CD4-positive, alpha-beta T cell treated with Interleukin-21 for 1 hour (primary cell): Measurements from ENCODE around the gene RYK.

Experiments
- DNase-seq: peaks from one replicate; pipeline ENCODE4 v3.0.0-alpha.2; 2020

RYK gene

GRCh38 chr3:134214239-134214638 is 36.4 kb downstream of the RYK start:
- no peak for DNase-seq

GRCh38 chr3:134212967-134213665 is 37.5 kb downstream of the RYK start:
- peak; percentile 81 for DNase-seq

DNA sequence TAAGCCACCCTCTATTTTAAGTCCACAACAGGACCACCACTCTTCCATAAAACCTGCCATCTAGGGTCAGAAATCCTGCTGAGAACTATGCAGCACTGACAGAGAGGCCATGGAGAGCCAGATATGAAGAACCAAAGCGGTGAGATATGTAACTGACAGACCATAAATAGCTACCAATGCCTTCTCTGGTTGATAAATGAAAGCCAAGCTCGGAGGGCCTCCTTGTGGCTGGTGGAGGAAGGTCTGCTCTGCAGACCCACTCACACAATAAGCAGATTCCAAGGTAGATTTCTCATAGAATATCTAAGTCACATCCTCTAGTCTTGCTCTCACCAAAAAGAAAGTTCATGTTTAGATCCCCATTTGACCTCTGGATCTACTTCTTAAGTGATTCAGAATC is 38.9 kb downstream of the RYK start:
- DNase-seq, result peak; percentile 11

- no peak for DNase-seq
Observed at GRCh38 chr3:134205451-134205850, 45.2 kb downstream of the RYK start.

DNA sequence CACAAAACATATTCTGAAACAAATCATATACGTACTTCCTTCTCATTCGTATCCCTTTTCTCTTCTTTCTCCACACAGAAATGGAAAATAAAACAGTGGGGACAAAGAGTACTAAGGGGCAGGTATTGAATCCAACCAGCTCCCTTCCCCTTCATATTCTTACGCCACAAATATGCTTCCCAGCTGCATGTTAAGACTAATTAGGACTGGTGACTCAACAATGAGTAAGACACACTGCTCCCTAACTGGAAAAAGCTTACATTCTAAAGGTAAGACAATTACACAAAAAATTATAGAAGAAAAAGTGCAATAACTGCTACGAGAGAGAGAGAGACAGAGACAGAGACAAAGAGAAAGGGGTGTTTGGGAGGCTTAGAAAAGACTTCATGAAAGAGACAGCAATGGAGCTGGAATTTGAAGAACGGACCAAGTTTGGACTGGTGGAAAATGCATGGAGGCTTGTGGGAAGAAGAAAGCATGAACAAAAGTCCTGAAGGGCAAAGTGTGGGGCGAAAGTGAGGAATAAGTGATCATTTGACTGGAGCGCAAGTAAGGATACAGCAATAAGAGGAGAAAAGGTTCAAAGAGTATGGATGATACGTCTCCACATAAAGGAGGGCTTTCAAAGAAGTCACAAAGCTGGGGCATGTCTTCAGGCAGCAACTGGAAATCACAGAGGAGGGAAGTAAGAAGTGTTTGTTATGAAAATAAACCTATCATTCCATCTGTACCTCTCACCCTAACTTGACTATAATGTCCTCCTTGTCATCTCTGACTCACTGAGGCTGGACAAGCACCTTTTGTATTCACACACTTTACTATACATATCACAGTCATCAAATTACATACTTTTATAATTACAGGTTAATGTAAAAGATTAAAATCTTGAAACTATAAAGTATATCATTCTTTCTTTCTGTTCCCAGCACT is 49.2 kb downstream of the RYK start:
- DNase-seq, result no peak

GRCh38 chr3:134199880-134200279 is 50.8 kb downstream of the RYK start:
- DNase-seq, result peak; percentile 20

GRCh38 chr3:134199240-134199639 is 51.4 kb downstream of the RYK start:
- no peak for DNase-seq

- no peak for DNase-seq
Observed at GRCh38 chr3:134198414-134198813, 52.2 kb downstream of the RYK start.

DNA sequence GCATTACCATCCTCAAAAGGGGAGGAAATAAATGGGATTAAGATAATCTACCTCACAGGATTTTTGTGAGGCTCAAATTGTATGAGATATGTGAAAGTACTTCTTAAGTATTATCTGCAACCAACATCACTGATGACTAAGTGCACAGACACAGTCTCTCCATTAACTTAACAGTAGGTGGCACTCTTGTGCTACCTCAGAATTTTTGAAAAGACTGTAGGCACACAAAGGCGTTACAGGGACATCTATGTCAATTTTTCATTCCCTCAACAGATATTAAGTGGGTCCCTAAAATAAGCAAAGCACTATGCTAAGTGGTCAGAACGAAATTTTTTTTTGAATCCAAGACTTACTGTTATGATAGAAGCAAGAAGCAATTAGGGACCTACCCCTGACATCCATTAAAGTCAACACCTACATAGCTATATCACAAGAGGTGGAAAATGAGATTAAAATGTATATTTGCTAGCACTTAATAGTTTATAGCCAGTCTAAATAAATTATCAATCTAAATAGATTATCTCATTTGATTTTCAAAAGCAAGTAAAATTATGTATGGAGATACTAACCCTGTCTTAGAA is 52.9 kb downstream of the RYK start:
- peak; percentile 58 for DNase-seq

DNA sequence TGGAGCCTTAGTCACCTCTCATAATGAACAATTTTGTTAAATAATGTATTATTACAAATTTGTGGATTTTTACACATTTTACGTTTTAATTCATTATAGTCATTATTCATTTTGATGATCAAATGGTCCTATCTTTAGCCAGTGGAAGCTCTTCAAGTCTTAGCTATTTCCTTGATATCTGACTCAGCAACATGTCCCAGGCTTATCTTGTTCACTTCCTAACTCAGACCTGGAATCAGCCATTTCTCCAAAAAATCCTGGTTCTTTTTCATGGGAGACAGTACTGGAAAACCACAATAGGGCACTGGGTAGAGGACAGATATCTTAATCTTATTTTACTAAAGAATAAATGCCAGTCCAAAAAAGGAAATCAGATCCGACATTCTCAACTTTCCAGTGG is 56.4 kb downstream of the RYK start:
- no peak for DNase-seq

DNA sequence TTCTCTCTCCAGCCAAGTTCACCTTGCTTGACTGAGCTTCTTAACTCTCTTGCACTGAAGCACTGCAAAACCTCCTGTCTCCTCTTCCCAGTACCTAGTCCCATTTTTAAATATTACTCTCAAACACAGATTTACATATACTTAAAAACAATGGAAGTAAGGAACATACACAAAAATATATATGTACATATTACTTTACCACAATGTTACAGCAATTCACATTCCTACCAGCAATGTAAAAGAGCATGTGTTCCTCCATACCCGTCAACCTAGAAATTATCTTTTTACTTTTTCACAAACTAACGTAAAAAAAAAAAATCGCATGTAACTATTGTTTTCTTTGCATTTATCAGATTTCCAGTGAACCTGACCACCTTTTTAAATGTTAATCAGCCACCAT is 60.4 kb downstream of the RYK start:
- DNase-seq, result no peak

DNA sequence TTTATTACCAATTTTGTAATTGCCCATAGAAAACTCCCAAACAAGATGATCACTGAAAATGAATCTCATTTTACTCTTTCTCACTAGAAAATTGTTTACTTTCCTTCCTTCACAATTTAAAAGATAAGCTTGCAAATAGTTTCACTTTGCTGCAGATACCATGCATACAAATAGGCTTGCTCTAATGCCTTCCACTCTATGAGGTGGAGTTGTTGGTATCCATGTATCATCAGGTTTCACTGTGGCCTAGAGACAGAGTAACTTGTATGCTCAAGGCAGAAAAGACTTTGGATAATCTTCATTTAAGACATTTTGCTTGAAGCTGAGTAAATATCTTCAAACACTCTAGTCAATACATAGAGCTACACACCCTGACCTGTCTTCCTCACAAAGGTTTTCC is 60.8 kb downstream of the RYK start:
- DNase-seq, result no peak

- DNase-seq, result no peak
Observed at GRCh38 chr3:134186391-134186790, 64.3 kb downstream of the RYK start.

DNA sequence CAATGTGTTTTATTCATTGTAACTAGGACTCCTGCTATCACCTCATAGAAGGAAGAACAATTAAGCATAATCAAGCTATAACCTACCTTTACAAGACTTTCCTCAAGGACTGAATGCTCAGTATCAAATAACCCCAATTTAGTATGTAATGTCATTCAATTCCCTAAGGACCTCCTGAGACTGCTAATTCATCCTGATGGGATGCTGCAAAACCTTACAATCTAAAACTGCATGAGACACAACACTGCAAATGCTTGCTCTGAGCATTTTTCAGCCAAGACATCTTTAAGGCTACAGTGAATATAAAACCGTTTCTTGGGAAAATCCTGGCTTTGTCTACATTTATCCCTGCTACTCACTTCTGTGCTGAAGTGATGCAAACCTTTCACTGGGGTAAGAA is 69.9 kb downstream of the RYK start:
- no peak for DNase-seq

- no peak for DNase-seq
Observed at GRCh38 chr3:134179508-134179907, 71.2 kb downstream of the RYK start.

- DNase-seq, result no peak
Observed at GRCh38 chr3:134163096-134163495, 87.6 kb downstream of the RYK start.

- DNase-seq, result no peak
Observed at GRCh38 chr3:134161898-134162615, 88.6 kb downstream of the RYK start.

DNA sequence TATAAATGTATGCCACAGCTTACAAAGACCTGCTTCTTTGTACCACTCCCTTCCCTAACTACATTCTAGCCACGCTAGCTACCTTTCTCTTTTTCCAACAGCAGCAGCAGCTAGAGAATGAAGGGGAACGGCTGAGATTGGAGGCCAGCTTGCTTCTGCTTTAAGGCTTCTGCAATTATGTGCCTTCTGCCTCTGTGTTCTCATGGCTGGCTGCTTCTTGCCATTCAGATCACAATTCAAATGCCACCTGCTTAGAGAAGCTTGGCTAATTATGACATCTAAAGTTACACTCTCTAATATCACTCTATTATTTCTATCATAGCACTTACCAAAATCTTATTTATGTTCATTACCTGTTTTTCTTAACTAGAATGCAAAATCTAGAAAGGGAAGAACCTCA is 95.2 kb downstream of the RYK start:
- DNase-seq, result no peak

- DNase-seq, result no peak
Observed at GRCh38 chr3:134153761-134154160, 96.9 kb downstream of the RYK start.

GRCh38 chr3:134150476-134150875 is 100.2 kb downstream of the RYK start:
- DNase-seq, result no peak

GRCh38 chr3:134149286-134149685 is 101.4 kb downstream of the RYK start:
- no peak for DNase-seq

- DNase-seq, result no peak
Observed at GRCh38 chr3:134148534-134148933, 102.1 kb downstream of the RYK start.

DNA sequence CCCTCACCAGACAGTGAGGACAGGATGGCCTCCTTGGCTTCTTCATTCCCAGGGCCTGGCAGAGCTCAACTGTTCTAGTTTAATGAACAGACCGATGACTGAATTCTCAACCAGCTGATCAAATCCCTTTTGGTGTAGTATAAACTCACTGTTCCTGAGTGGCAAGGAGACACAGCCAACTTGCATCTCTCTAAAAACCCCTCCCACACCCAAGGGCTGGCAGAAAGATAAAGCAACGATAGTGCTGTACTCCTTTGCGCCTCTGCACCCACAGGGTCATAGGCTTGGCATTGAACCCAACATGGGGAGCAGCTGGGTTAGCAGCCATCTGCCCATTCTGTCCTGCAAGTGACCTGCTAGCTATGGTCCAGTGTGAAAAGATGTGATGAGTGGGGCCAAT is 103.2 kb downstream of the RYK start:
- no peak for DNase-seq
